Activated CD4-positive, CD25-positive, alpha-beta regulatory T cell (primary cell): Measurements from ENCODE around the gene PCDH8.

Source experiments
- DNase-seq, 4 experiments: peaks; one replicate each; lab custom pipeline; 2025; lab: John Stamatoyannopoulos, UW

Gene PCDH8

GRCh38 chr13:52848455-52849195 lies at the start of gene PCDH8:
PCDH8 (minus strand) TSS chr13:52848640; CDS start chr13:52848436, 204 bp downstream.
- no peak for DNase-seq

GRCh38 chr13:52896827-52897659 lies 48.6 kb upstream of the PCDH8 start:
- no peak for DNase-seq

- DNase-seq: no peak
Observed at GRCh38 chr13:52894413-52894812, 46.0 kb upstream of the PCDH8 start.

- DNase-seq: no peak
Observed at GRCh38 chr13:52892925-52893324, 44.5 kb upstream of the PCDH8 start.

GRCh38 chr13:52891706-52892105 lies 43.3 kb upstream of the PCDH8 start:
- DNase-seq: no peak

- DNase-seq: no peak
Observed at GRCh38 chr13:52887165-52887564, 38.7 kb upstream of the PCDH8 start.

GRCh38 chr13:52885141-52885540 lies 36.7 kb upstream of the PCDH8 start:
- no peak for DNase-seq

- DNase-seq: no peak
Observed at GRCh38 chr13:52884429-52885010, 36.1 kb upstream of the PCDH8 start.

GRCh38 chr13:52882785-52883184 lies 34.3 kb upstream of the PCDH8 start:
- DNase-seq: no peak

- no peak for DNase-seq
Observed at GRCh38 chr13:52879950-52880741, 31.7 kb upstream of the PCDH8 start.

- no peak for DNase-seq
Observed at GRCh38 chr13:52878831-52879230, 30.4 kb upstream of the PCDH8 start.

GRCh38 chr13:52870143-52870542 lies 21.7 kb upstream of the PCDH8 start:
- no peak for DNase-seq

GRCh38 chr13:52869621-52870020 lies 21.2 kb upstream of the PCDH8 start:
- no peak for DNase-seq

- DNase-seq: no peak
Observed at GRCh38 chr13:52869050-52869449, 20.6 kb upstream of the PCDH8 start.

- DNase-seq: no peak
Observed at GRCh38 chr13:52868190-52868589, 19.8 kb upstream of the PCDH8 start.

GRCh38 chr13:52864941-52865340 lies 16.5 kb upstream of the PCDH8 start:
- DNase-seq: no peak

- DNase-seq: no peak
Observed at GRCh38 chr13:52862358-52863206, 14.1 kb upstream of the PCDH8 start.

- DNase-seq: no peak
Observed at GRCh38 chr13:52852444-52852843, 4.0 kb upstream of the PCDH8 start.

- DNase-seq: no peak
Observed at GRCh38 chr13:52851137-52851962, 2.9 kb upstream of the PCDH8 start.
